ENCODE data around the gene BIN1. TPM values are rescaled to one million over a fixed set of nuclear protein-coding genes. Genes with fewer than 3 reads are reported as not detected.

The BIN1 gene
- total RNA-seq, 1 donor from 2014 or later, result 50.2 TPM

DNA sequence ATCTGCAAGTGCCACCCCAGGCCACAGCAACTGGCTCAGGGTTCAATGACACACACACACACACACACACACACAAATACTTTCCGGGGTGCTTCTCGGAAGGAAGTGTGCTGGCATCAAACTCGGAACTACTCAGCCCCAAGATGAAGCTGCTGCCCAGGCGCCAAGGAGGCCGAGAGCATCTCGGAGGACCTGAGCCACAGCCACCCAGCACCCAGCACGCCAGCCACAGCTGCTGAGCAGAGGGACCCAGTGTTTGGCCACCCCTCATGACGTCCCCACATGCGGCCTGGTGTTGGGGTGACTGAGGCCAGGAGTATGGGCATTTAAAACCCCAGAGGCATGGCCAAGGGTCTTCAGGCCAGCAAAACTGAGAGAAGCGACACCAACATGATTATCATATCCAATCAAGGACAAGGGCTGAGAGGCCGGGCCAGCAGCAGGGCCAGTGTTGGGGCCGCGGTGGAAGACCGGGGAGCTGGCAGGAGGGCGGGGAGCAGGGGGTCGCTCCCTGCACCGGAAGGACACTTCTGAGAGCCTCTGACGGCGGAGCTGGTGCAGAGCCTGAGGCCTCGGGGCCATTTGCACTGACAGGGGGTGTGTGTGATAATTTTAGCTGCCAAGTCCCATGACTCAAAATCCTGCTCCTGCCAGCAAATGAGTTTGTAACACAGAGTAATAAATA is 61.8 kb downstream of the BIN1 start:
- no peaks in the 10 kb centered on the region for H3K9me3 Mint-ChIP-seq (ENCODE audit: unreplicated experiment)

GRCh38 chr2:127044165-127044718 is 62.7 kb downstream of the BIN1 start:
- Histone ChIP-seq H3K9ac (ENCODE audit: low read length) (no peak overlapping the region), H3K4me3 (ENCODE audit: insufficient read depth, low read depth, low read length) (no peak overlapping the region), H3K27ac (ENCODE audit: low read depth, low read length) (no peak overlapping the region), H3K79me2 (ENCODE audit: insufficient read depth, low read length) (no peaks in the 10 kb centered on the region), H3K9me3 (ENCODE audit: insufficient read depth, low read depth, low read length) (no peaks in the 10 kb centered on the region), H3K36me3 (ENCODE audit: insufficient read depth, low read length) (no peaks in the 10 kb centered on the region), H4K20me1 (ENCODE audit: insufficient read depth, low read length) (no peaks in the 10 kb centered on the region), H3K27me3 (ENCODE audit: insufficient read depth, low read length) (no peaks in the 10 kb centered on the region), H2AFZ (ENCODE audit: low read depth, low read length) (no peak overlapping the region), H3K4me2 (ENCODE audit: low read length) (no peak overlapping the region), H3K4me1 (ENCODE audit: insufficient read depth, low read length) (no peaks in the 10 kb centered on the region)
- H3K36me3 Mint-ChIP-seq (ENCODE audit: low read depth, unreplicated experiment), result peaks cover 2% of the 10 kb centered on the region
- FAIRE-seq (no peak), DNase-seq (ENCODE audit: low read depth) (no peak)
- TF ChIP-seq CTCF (IDR thresholded peaks at IDR 0.05; ENCODE audit: insufficient read depth, low read depth, low read length), result no peak
- H3K9me3 Mint-ChIP-seq (ENCODE audit: unreplicated experiment), result no peaks in the 10 kb centered on the region
- peaks cover 5% of the 10 kb centered on the region for H3K27me3 Mint-ChIP-seq (ENCODE audit: low read depth, unreplicated experiment)
- no peak overlapping the region for H3K27ac Mint-ChIP-seq (ENCODE audit: unreplicated experiment)
- no peak overlapping the region for H3K4me3 Mint-ChIP-seq (ENCODE audit: unreplicated experiment)
- no peaks in the 10 kb centered on the region for H3K4me1 Mint-ChIP-seq (ENCODE audit: low read depth, unreplicated experiment)

More for the DNA sequence above, 61.8 kb downstream of the BIN1 start:
- Mint-ChIP-seq H3K36me3 (ENCODE audit: low read depth, unreplicated experiment) (peaks cover under 1% of the 10 kb centered on the region), H3K27ac (ENCODE audit: unreplicated experiment) (no peak overlapping the region), H3K4me1 (ENCODE audit: low read depth, unreplicated experiment) (no peaks in the 10 kb centered on the region), H3K27me3 (ENCODE audit: low read depth, unreplicated experiment) (peaks cover 4% of the 10 kb centered on the region), H3K4me3 (ENCODE audit: unreplicated experiment) (no peak overlapping the region)
- Histone ChIP-seq H3K4me3 (ENCODE audit: insufficient read depth, low read depth, low read length) (no peak overlapping the region), H3K79me2 (ENCODE audit: insufficient read depth, low read length) (no peaks in the 10 kb centered on the region), H3K9me3 (ENCODE audit: insufficient read depth, low read depth, low read length) (no peaks in the 10 kb centered on the region), H3K27me3 (ENCODE audit: insufficient read depth, low read length) (no peaks in the 10 kb centered on the region), H3K36me3 (ENCODE audit: insufficient read depth, low read length) (no peaks in the 10 kb centered on the region), H4K20me1 (ENCODE audit: insufficient read depth, low read length) (no peaks in the 10 kb centered on the region), H3K27ac (ENCODE audit: low read depth, low read length) (no peak overlapping the region), H3K9ac (ENCODE audit: low read length) (no peak overlapping the region), H3K4me1 (ENCODE audit: insufficient read depth, low read length) (no peaks in the 10 kb centered on the region), H2AFZ (ENCODE audit: low read depth, low read length) (no peak overlapping the region), H3K4me2 (ENCODE audit: low read length) (no peak overlapping the region)
- FAIRE-seq (no peak), DNase-seq (ENCODE audit: low read depth) (no peak)
- TF ChIP-seq CTCF (IDR thresholded peaks at IDR 0.05; ENCODE audit: insufficient read depth, low read depth, low read length) (no peak), EZH2 (IDR thresholded peaks at IDR 0.05; ENCODE audit: insufficient read depth, low read length) (no peak)

All from astrocyte (in vitro differentiated cells and primary cell).